ENCODE measurements around the gene PPP6R3. TPM values are rescaled to one million over a fixed set of nuclear protein-coding genes. Genes with fewer than 3 reads are reported as not detected.
"Not testable (repeated sequence)": the region's sequence is repeated elsewhere in the genome, so short reads cannot be mapped to it uniquely, and the experiment has no call there.

Gene PPP6R3
- total and polyA plus RNA-seq, 8 donors: 19.5 to 236 (median 103) TPM

DNA sequence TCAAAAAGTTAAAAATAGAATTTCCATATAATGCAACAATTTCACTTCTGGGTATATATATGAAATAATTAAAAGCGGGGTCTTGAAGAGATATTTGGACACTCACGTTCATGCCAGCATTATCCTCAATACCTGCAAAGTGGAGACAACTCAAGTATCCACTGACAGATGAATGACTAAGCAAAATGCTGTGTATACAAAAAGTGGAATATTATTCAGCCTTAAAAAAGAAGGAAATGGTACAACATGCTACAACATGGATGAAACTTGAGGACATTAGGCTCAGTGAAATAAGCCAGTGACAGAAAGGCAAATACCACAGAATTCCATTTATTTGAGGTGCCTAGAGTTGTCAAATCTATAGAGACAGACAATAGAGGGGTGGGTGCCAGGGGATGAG lies 161.3 kb downstream of the PPP6R3 start:
- 92 to 97% (median 94%) methylated on average over 2 of the region's 2 CpGs for WGBS, 5 donors
- TF ChIP-seq POLR2AphosphoS5 (IDR thresholded peaks at IDR 0.05): no peak
- TF ChIP-seq, protein P1, sequence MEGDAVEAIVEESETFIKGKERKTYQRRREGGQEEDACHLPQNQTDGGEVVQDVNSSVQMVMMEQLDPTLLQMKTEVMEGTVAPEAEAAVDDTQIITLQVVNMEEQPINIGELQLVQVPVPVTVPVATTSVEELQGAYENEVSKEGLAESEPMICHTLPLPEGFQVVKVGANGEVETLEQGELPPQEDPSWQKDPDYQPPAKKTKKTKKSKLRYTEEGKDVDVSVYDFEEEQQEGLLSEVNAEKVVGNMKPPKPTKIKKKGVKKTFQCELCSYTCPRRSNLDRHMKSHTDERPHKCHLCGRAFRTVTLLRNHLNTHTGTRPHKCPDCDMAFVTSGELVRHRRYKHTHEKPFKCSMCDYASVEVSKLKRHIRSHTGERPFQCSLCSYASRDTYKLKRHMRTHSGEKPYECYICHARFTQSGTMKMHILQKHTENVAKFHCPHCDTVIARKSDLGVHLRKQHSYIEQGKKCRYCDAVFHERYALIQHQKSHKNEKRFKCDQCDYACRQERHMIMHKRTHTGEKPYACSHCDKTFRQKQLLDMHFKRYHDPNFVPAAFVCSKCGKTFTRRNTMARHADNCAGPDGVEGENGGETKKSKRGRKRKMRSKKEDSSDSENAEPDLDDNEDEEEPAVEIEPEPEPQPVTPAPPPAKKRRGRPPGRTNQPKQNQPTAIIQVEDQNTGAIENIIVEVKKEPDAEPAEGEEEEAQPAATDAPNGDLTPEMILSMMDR (IDR thresholded peaks at IDR 0.05): no peak
- TF ChIP-seq EP300 (IDR thresholded peaks at IDR 0.05): no peak
- TF ChIP-seq POLR2A (IDR thresholded peaks at IDR 0.05): no peak
- intact Hi-C loops (cut with DNase I; ENCODE audit: low total_unique reads): no loop called here
- Histone ChIP-seq H3K4me1 (no peaks in the 10 kb centered on the region), H3K27me3 (peaks cover 0 to 5% (median 0%) of the 10 kb centered on the region in 3 donors), H3K27ac (no peak overlapping the region), H3K36me3 (peaks cover 0 to 1% (median 0%) of the 10 kb centered on the region in 4 donors), H3K9me3 (no peaks in the 10 kb centered on the region), H3K4me3 (no peak overlapping the region)
- DNase-seq: no peak

DNA sequence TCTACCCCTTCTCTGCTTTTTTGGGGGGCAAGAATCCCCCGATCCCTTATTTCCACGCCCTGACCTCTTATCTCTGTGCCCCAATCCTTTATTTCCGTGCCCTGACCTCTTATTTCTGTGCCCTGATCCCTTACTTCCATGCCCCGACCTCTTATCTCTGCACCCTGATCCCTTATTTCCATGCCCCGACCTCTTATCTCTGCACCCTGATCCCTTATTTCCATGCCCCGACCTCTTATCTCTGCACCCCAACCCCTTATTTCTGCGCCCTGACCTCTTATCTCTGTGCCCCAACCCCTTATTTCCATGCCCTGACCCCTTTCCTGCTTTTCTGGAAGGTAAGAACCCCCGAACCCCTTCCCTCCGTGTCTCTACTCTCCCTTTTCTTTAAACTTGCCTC lies 163.2 kb downstream of the PPP6R3 start:
- intact Hi-C loops (cut with DNase I; ENCODE audit: low total_unique reads); H3K4me3 ChIP-seq: not testable (repeated sequence)
- 44 to 68% (median 53%) methylated on average over 9 of the region's 9 CpGs for WGBS, 5 donors

DNA sequence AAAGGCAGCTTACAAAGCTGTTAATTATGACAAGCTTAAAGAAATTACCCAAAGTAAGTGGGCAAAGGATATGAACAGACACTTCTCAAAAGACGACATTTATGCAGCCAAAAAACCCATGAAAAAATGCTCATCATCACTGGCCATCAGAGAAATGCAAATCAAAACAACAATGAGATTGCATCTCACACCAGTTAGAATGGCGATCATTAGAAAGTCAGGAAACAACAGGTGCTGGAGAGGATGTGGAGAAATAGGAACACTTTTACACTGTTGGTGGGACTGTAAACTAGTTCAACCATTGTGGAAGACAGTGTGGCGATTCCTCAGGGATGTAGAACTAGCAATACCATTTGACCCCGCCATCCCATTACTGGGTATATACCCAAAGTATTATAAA lies 164.5 kb downstream of the PPP6R3 start:
- H3K27me3 ChIP-seq; H3K4me3 ChIP-seq; DNase-seq; intact Hi-C loops (cut with DNase I; ENCODE audit: low total_unique reads); H3K36me3 ChIP-seq; H3K27ac ChIP-seq; H3K9me3 ChIP-seq; H3K4me1 ChIP-seq: not testable (repeated sequence)
- 83 to 94% (median 88%) methylated on average over 4 of the region's 4 CpGs for WGBS, 5 donors

More for the DNA sequence above, 163.2 kb downstream of the PPP6R3 start:
- not testable (repeated sequence) for H3K36me3 ChIP-seq, H3K27ac ChIP-seq, H3K4me1 ChIP-seq, H3K9me3 ChIP-seq, DNase-seq, H3K27me3 ChIP-seq

DNA sequence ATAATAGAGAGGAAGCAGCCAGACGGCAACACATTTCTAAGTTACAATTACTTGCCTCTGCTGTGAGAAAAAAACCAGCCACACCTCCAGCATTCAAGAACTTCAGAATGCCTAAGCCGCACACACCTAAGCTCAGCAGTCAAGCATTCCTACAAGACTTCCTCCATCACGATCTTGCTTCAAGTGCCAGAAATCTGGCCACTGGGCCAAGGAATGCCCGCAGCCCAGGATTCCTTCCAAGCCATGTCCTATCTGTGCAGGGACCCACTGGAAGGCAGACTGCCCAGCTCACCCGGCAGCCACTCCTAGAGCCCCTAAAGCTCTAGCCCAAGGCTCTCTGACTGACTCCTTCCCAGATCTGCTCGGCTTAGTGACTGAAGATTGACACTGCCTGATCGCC lies 165.7 kb downstream of the PPP6R3 start:
- 81 to 95% (median 87%) methylated on average over 7 of the region's 7 CpGs for WGBS, 5 donors
- H3K9me3 ChIP-seq; H3K4me3 ChIP-seq; H3K4me1 ChIP-seq; intact Hi-C loops (cut with DNase I; ENCODE audit: low total_unique reads); DNase-seq; H3K36me3 ChIP-seq; H3K27me3 ChIP-seq; H3K27ac ChIP-seq: not testable (repeated sequence)

DNA sequence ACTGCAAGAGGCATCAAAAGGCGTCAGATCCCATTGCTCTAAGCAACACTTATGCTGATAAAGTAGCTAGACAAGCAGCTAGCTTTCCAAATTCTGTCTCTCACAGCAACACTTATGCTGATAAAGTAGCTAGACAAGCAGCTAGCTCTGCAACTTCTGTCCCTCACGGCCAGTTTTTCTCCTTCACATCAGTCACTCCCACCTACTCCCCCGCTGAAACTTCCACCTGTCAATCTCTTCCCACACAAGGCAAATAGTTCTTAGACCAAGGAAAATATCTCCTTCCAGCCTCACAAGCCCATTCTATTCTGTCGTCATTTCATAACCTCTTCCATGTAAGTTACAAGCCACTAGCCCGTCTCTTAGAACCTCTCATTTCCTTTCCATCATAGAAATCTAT lies 168.3 kb downstream of the PPP6R3 start:
- intact Hi-C loops (cut with DNase I; ENCODE audit: low total_unique reads); H3K4me3 ChIP-seq; H3K4me1 ChIP-seq; H3K36me3 ChIP-seq; H3K27ac ChIP-seq; H3K27me3 ChIP-seq; DNase-seq; H3K9me3 ChIP-seq: not testable (repeated sequence)
- WGBS, 5 donors: 41 to 71% (median 58%) methylated on average over 4 to 5 of the region's 5 CpGs

GRCh38 chr11:68632375-68632774 lies 171.8 kb downstream of the PPP6R3 start:
- H3K9me3 ChIP-seq; DNase-seq; H3K4me3 ChIP-seq; H3K36me3 ChIP-seq; H3K4me1 ChIP-seq; H3K27me3 ChIP-seq; H3K27ac ChIP-seq; intact Hi-C loops (cut with DNase I; ENCODE audit: low total_unique reads): not testable (repeated sequence)
- 84 to 95% (median 88%) methylated on average over 8 of the region's 8 CpGs for WGBS, 5 donors

GRCh38 chr11:68632802-68633201 lies 172.2 kb downstream of the PPP6R3 start:
- TF ChIP-seq, protein P1 (IDR thresholded peaks at IDR 0.05): peak in 1 of 7 experiments; percentile 21
- no peak for TF ChIP-seq POLR2A (IDR thresholded peaks at IDR 0.05)
- WGBS, 5 donors: 36 to 50% (median 39%) methylated on average over 6 of the region's 6 CpGs

GRCh38 chr11:68634606-68635005 lies 174.1 kb downstream of the PPP6R3 start:
- H3K36me3 ChIP-seq; H3K4me3 ChIP-seq; H3K4me1 ChIP-seq; DNase-seq; H3K27me3 ChIP-seq; H3K9me3 ChIP-seq; intact Hi-C loops (cut with DNase I; ENCODE audit: low total_unique reads); H3K27ac ChIP-seq: not testable (repeated sequence)
- WGBS, 5 donors: 42 to 64% (median 52%) methylated on average over 6 to 7 of the region's 7 CpGs

More at GRCh38 chr11:68632802-68633201, 172.2 kb downstream of the PPP6R3 start:
- intact Hi-C loops (cut with DNase I; ENCODE audit: low total_unique reads): no loop called here
- Histone ChIP-seq H3K4me3 (no peak overlapping the region), H3K36me3 (no peaks in the 10 kb centered on the region), H3K27me3 (peaks cover 0 to 7% (median 3%) of the 10 kb centered on the region in 3 donors), H3K4me1 (no peaks in the 10 kb centered on the region), H3K9me3 (no peaks in the 10 kb centered on the region), H3K27ac (no peak overlapping the region)
- peak; percentile 66 to 82 for DNase-seq

- H3K27me3 ChIP-seq; H3K27ac ChIP-seq; H3K9me3 ChIP-seq; H3K4me3 ChIP-seq; intact Hi-C loops (cut with DNase I; ENCODE audit: low total_unique reads); H3K4me1 ChIP-seq; DNase-seq; H3K36me3 ChIP-seq: not testable (repeated sequence)
- 61 to 67% (median 67%) methylated on average over 3 to 7 of the region's 7 CpGs for WGBS, 5 donors
Measured at GRCh38 chr11:68635172-68635571, 174.6 kb downstream of the PPP6R3 start.

GRCh38 chr11:68635883-68636282 lies 175.3 kb downstream of the PPP6R3 start:
- H3K4me3 ChIP-seq; H3K9me3 ChIP-seq; DNase-seq; intact Hi-C loops (cut with DNase I; ENCODE audit: low total_unique reads); H3K4me1 ChIP-seq; H3K36me3 ChIP-seq; H3K27me3 ChIP-seq; H3K27ac ChIP-seq: not testable (repeated sequence)
- WGBS, 5 donors: 75 to 88% (median 83%) methylated on average over 4 to 10 of the region's 10 CpGs

Data from stomach (tissue), 9 donors.